Measurements from ENCODE around the gene MMD2. TPM values are rescaled to one million over a fixed set of nuclear protein-coding genes. Genes with fewer than 3 reads are reported as not detected.

MMD2 gene
- total and polyA plus RNA-seq, 2 of the 8 experiments (the other 6 are each of a cell fraction or from before 2014, with no cell fraction given): 0.14 TPM; not detected in 1

- ChIA-PET POLR2A (ENCODE audit: partially characterized antibody) (interaction anchor here (1.9 kb wide), 1 partner anchor 10 kb away, joined by 6 read pairs; no protein-coding TSS in a partner anchor), CTCF (ENCODE audit: partially characterized antibody) (interaction anchor here (0.8 to 1.7 kb wide), 3 partner anchors 81 to 135 kb away, joined by 3 to 4 read pairs (median 3); partner anchors contain the start of gene RADIL)
Observed at GRCh38 chr7:4964506-4964905, 5.5 kb upstream of the MMD2 start.

More at GRCh38 chr7:4964506-4964905, 5.5 kb upstream of the MMD2 start:
- Histone ChIP-seq H2BK20ac (ENCODE audit: low read length) (no peak overlapping the region), H3K23ac (ENCODE audit: insufficient read length) (no peak overlapping the region), H4K8ac (ENCODE audit: extremely low read depth, insufficient read depth, low read length) (no peak overlapping the region), H3K14ac (ENCODE audit: insufficient read length) (no peak overlapping the region), H3K4me3 (ENCODE audit: extremely low read depth in 1 of 4, insufficient read depth in 2 of 4, low read depth in 3 of 4, low read length in 4 of 4) (no peak overlapping the region), H4K20me1 (replicated peaks in 1 of 2; ENCODE audit: control insufficient read depth in 1 of 2, insufficient read depth in 2 of 2, low read length in 2 of 2) (no peaks in the 10 kb centered on the region), H3K18ac (ENCODE audit: extremely low read depth, low read length) (no peak overlapping the region), H2AFZ (ENCODE audit: low read length) (no peak overlapping the region; the same call in 1 of the 2 replicates), H3K4me2 (ENCODE audit: insufficient read depth in 1 of 2, low read depth in 2 of 2, low read length in 2 of 2) (no peak overlapping the region), H3K9me3 (ENCODE audit: insufficient read depth in 2 of 2, low read depth in 1 of 2, low read length in 1 of 2) (no peaks in the 10 kb centered on the region), H4K5ac (ENCODE audit: insufficient read length, low read depth, low read length) (no peak overlapping the region), H3K36me3 (ENCODE audit: control insufficient read depth in 2 of 4, insufficient read depth in 4 of 4, low read length in 3 of 4) (no peaks in the 10 kb centered on the region), H2BK5ac (ENCODE audit: low read depth, low read length) (no peak overlapping the region), H3K23me2 (ENCODE audit: low read depth, low read length) (no peaks in the 10 kb centered on the region; the same call in 1 of the 2 replicates), H2BK120ac (replicated peaks; ENCODE audit: low read depth, low read length) (no peak overlapping the region), H4K91ac (replicated peaks; ENCODE audit: insufficient read length, low read length) (no peak overlapping the region), H3K27me3 (replicated peaks in 1 of 4; ENCODE audit: control insufficient read depth in 3 of 4, extremely low read depth in 1 of 4, insufficient read depth in 3 of 4, low read length in 3 of 4) (no peaks in the 10 kb centered on the region; a peak in 1 of 7 replicates), H3K79me1 (ENCODE audit: low read depth, low read length) (no peaks in the 10 kb centered on the region), H3K56ac (replicated peaks; ENCODE audit: insufficient read length, low read depth, low read length) (no peak overlapping the region), H2BK15ac (ENCODE audit: low read length) (no peak overlapping the region), H3K4ac (replicated peaks; ENCODE audit: insufficient read length, low read depth, low read length) (no peak overlapping the region), H2AK5ac (ENCODE audit: low read depth, low read length) (no peak overlapping the region), H3K4me1 (replicated peaks in 1 of 4; ENCODE audit: control insufficient read depth in 3 of 4, insufficient read depth in 4 of 4, low read length in 3 of 4) (no peaks in the 10 kb centered on the region; a peak in 1 of 7 replicates), H3K9ac (replicated peaks in 1 of 4; ENCODE audit: extremely low read depth in 1 of 4, low read depth in 3 of 4, low read length in 3 of 4) (no peak overlapping the region), H2BK12ac (ENCODE audit: low read depth, low read length) (no peak overlapping the region), H3K27ac (ENCODE audit: low read depth, low read length) (no peak overlapping the region), H3K79me2 (ENCODE audit: control insufficient read depth in 1 of 2, insufficient read depth in 2 of 2, low read length in 2 of 2) (no peaks in the 10 kb centered on the region)
- no peak for DNase-seq (ENCODE audit: low read depth in 1 of 2, low spot score in 2 of 2)
- 77% methylated on average over 11 of the region's 11 CpGs; no CpG with 5 or more reads in 1 of the 2 experiments for WGBS, 2 experiments (ENCODE audit: extremely low coverage in 1 of 2, insufficient coverage in 1 of 2, insufficient read length in 1 of 2, insufficient replicate concordance in 2 of 2, low coverage in 1 of 2, low lambda C conversion rate in 2 of 2, missing lambda C conversion rate in 1 of 2)
- FAIRE-seq: no peak
- TF ChIP-seq SP1 (IDR thresholded peaks at IDR 0.05; ENCODE audit: low read depth, low read length): no peak
- TF ChIP-seq BCL11A (IDR thresholded peaks at IDR 0.05; ENCODE audit: low read depth in 2 of 2, low read length in 2 of 2): no peak
- TF ChIP-seq CEBPB (IDR thresholded peaks at IDR 0.05; ENCODE audit: low read depth, low read length): no peak
- TF ChIP-seq CREB1 (IDR thresholded peaks at IDR 0.05): no peak
- TF ChIP-seq EGR1 (IDR thresholded peaks at IDR 0.05; ENCODE audit: borderline replicate concordance, low read depth, low read length): no peak
- no peak for TF ChIP-seq TAF7 (optimal IDR thresholded peaks at IDR 0.05; ENCODE audit: borderline replicate concordance, low read depth, low read length)
- TF ChIP-seq BRCA1 (IDR thresholded peaks at IDR 0.05; ENCODE audit: low read depth, low read length): no peak
- no peak for TF ChIP-seq GTF2F1 (IDR thresholded peaks at IDR 0.05; ENCODE audit: borderline replicate concordance, low read depth, low read length)
- TF ChIP-seq PHF8 (conservative IDR thresholded peaks at IDR 0.05; ENCODE audit: low read depth, low read length): no peak
- no peak for TF ChIP-seq BACH1 (IDR thresholded peaks at IDR 0.05; ENCODE audit: low read length)
- TF ChIP-seq MAX (IDR thresholded peaks at IDR 0.05): no peak
- no peak for TF ChIP-seq KDM5A (IDR thresholded peaks at IDR 0.05; ENCODE audit: low read length)
- no peak for TF ChIP-seq SAP30 (IDR thresholded peaks at IDR 0.05; ENCODE audit: insufficient read depth, insufficient replicate concordance, low read length)
- no peak for TF ChIP-seq EZH2 (IDR thresholded peaks at IDR 0.05; ENCODE audit: low read depth, low read length, severe bottlenecking)

Measured in H1 (cell line).